Skin epidermis (tissue), 12 donors: Measurements from ENCODE around the gene DMD.
"Not testable (repeated sequence)": the region's sequence is repeated elsewhere in the genome, so short reads cannot be mapped to it uniquely, and the experiment has no call there.

Experiments
- H3K27ac ChIP-seq, 21 experiments: fragments of 200-600 bp; sonication (generic) in 11 of 21; one replicate each; pipeline ENCODE4 v1.5.0; 2020; ENCODE audit warnings: mild to moderate bottlenecking in 3 of 21, inconsistent platforms in 2 of 21, moderate library complexity in 2 of 21
- H3K4me3 ChIP-seq, 7 experiments: fragments of 200-600 bp; sonication (generic) in 2 of 7; one replicate each; pipeline ENCODE4 v1.5.0; 2020; ENCODE audit warnings: inconsistent platforms in 2 of 7, mild to moderate bottlenecking in 2 of 7, moderate library complexity in 1 of 7

Gene DMD

DNA sequence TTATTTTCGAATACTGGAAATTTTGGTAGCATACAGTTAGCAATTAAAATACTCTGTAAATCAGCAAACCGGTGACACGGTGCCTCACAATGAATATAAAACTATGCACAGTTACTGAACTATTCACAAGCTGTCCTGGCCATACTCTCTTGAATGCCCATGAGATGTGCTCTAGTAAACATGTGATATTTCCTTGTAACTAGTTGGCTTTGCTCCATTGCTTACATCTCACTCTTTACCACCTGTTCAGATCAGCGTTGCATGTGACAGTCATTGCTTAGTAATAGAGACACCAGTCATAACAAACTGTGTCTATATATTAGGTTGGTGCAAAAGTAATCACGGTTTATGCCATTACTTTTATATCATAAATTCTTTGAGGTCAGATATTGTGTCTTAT, 1241.6 kb downstream of the DMD start:
- H3K27ac ChIP-seq, result no peak overlapping the region
- H3K4me3 ChIP-seq, result no peak overlapping the region

DNA sequence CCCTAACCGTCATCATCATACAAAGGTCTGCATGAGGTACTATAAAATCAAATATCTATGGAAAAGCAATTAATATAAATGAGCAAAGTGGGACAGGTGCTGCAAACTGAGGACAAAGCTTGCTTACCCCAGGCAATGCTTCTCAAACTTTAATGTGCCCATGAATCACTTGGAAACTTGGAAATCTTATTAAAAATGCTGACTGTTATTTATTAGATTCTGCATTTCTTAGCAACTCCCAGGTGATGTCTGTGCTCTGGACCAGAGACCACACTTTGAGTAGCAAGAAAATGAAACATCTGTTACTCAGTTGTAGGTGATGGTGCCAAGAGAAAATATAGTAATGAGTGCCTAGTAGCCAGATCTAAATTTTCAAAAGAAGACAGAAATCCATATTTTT, 1249.1 kb downstream of the DMD start:
- no peak overlapping the region for H3K4me3 ChIP-seq
- no peak overlapping the region for H3K27ac ChIP-seq

DNA sequence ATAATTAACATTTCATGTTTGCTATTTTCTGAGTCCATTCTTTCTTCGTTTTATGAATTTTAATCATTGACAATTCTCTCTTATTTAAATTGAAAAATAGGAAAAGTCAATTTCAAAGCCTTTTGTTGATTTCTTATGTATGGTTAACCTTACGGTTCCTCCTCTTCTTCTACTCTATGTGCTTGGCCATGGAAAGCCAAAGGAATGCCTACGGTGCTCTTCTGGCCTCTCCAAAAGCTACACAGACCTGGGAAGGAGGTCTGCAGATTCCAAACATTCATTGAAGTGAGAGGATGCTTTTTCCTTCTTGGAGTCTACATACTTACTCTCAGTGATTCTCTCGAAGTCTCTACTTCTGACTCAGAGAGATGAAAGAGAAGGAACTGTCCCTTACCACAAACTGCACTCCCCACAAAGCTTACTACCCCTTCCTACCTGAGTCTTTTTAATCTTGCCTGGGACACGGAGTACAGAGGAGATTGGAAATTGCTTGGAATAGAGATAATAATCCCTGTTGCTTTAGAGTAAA, 1276.4 kb downstream of the DMD start:
- Histone ChIP-seq H3K27ac (no peak overlapping the region), H3K4me3 (no peak overlapping the region)

GRCh38 chrX:31934015-31934414, 1277.3 kb downstream of the DMD start:
- H3K4me3 ChIP-seq, result no peak overlapping the region
- H3K27ac ChIP-seq, result no peak overlapping the region

DNA sequence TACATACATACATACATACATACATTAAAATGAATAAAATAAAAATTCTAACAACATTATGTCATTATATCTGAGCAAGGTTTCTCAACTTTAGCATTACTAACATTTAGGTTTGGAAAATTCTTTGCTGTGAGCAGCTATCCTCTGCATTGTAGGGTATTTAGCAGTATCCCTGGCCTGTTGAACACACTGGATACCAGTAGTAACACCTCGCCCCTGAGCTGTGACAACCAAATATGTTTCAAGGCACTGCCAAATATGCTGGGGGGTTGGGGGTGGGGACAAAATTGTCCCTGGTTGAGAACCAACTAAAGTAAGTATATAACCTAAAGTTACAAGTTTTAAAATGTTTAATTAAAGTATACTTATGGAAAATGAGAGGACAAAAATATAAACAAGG, 1278.6 kb downstream of the DMD start:
- no peak overlapping the region for H3K27ac ChIP-seq
- H3K4me3 ChIP-seq, result no peak overlapping the region

GRCh38 chrX:31932320-31932719, 1279.0 kb downstream of the DMD start:
- not testable (repeated sequence) for H3K27ac ChIP-seq, H3K4me3 ChIP-seq

DNA sequence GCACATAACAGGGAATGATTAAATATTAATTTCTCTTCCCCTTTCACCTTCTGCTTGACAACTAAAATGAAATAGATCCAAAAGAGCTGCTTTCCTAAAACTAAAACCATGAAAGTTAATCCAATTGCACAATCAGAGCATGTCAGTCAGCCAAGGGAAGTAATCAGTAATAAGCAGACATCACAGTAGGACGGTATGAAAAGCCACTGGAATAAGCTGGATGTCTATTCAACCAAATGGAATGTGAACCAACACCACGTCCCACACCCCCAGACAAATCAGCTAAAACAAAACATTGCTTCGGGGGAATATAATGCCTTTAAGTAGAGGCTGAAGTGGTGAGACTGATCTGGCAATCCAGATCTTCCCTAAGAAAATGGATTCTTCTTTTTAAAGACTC, 1280.1 kb downstream of the DMD start:
- no peak overlapping the region for H3K4me3 ChIP-seq
- H3K27ac ChIP-seq, result no peak overlapping the region

DNA sequence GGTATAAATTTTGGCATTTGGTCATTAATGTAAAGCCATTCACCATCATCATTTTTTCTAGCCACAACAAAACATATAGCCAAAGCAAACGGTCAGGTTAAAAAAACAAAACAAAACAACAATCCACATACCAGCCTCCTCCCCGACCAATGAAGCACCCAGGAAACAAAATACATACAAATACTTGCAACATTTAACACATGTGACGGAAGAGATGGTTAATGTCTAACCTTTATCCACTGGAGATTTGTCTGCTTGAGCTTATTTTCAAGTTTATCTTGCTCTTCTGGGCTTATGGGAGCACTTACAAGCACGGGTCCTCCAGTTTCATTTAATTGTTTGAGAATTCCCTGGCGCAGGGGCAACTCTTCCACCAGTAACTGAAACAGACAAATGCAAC, 1282.0 kb downstream of the DMD start:
- H3K27ac ChIP-seq, result no peak overlapping the region
- H3K4me3 ChIP-seq, result no peak overlapping the region

GRCh38 chrX:31921236-31921635, 1290.1 kb downstream of the DMD start:
- Histone ChIP-seq H3K4me3 (no peak overlapping the region), H3K27ac (no peak overlapping the region)

DNA sequence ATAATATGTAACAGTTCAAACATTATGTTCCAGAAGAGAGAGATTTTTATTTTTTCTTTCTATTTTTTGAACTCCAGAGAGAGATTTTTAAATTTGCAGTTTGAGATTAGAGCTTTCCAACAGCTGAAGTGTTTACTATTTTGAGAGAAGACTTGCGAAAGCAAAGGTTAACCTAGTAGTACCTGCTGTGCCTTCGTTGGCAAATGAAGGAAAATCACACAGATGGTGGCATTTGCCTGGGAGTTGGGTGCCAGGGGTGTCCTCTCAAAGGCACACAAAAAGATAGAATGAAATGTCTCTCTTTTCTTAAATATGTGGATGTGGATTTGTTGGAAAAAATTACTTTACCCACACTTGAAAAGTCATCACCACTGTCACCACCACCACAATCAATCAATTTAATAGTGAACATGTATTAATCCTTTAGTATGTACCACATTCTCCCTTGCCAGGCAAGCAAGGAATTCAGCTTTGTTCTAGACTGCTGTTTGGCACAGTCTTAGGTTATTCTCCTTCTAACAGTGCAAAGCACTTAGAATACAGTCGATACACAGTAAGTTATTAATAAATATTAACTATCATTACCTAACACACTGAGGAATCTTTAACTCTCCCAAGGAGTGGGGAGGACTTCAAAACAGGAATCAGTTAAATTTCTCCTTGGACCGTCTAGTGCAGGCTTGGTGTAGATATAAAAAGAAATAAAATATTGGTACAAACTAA, 1301.3 kb downstream of the DMD start:
- Histone ChIP-seq H3K4me3 (no peak overlapping the region), H3K27ac (no peak overlapping the region)

DNA sequence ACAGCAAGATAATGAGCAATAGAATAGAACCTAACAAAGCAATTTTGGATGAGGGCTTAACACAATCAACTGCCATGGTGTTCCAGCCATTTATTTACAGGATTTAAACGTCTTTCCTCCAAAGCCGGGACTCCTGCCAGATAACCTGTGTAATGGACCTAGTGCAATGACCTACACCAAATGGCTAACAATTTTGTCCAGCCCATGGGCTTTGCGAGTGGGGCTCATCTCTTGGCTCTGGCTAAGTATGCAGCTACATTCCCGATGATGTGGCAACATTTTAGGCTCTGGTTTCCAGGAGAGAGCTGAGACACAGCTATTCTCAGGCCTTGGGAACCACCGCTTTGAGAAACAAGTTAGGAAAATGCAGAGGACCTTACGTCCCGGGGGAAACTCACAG, 1317.2 kb downstream of the DMD start:
- no peak overlapping the region for H3K4me3 ChIP-seq
- no peak overlapping the region for H3K27ac ChIP-seq

- H3K4me3 ChIP-seq, result no peak overlapping the region
- no peak overlapping the region for H3K27ac ChIP-seq
Observed at GRCh38 chrX:31893525-31893924, 1317.8 kb downstream of the DMD start.

GRCh38 chrX:31889088-31889487, 1322.3 kb downstream of the DMD start:
- Histone ChIP-seq H3K27ac (no peak overlapping the region), H3K4me3 (no peak overlapping the region)

- no peak overlapping the region for H3K27ac ChIP-seq
- H3K4me3 ChIP-seq, result no peak overlapping the region
Observed at GRCh38 chrX:31884535-31884934, 1326.8 kb downstream of the DMD start.

DNA sequence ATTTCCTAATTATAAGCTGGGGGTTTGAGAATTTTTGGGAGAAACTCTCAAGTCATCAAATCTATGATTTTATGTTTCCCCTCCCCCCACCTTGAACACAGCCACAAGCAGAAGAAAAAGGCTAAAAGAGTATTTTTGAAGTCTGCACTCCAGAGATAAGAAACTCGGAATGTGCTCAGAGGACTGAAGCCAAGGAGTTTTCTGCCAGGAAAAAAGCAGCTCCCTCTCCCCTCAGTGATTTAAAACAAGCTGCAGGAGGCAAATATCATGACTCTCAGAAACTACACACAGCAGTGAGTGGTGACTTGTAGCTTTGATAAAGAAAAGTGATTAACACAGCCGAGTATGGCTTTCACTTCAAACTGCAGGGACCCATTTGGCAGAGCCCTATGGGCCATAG, 1339.3 kb downstream of the DMD start:
- no peak overlapping the region for H3K27ac ChIP-seq
- H3K4me3 ChIP-seq, result no peak overlapping the region

GRCh38 chrX:31870267-31870666, 1341.1 kb downstream of the DMD start:
- Histone ChIP-seq H3K4me3 (no peak overlapping the region), H3K27ac (no peak overlapping the region)

DNA sequence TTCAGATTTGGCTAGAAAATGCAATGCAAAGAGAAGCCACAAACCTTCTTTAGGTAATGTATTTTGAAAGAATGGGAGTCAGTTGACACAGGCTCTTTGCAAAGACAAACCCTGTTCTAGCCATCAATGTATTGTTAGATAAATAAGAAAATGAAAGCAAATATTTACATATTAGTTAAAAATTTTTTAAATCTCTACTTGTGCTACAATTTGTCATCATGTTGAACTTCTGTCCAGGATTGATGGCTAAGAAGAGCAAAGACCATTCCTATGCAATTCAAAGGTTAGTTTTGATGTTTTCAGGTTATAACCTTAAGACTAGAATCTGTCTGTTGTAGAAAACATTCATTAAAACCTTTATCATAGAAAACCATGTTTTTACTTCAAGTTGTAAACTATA, 1350.7 kb downstream of the DMD start:
- Histone ChIP-seq H3K27ac (no peak overlapping the region), H3K4me3 (no peak overlapping the region)

- no peak overlapping the region for H3K27ac ChIP-seq
Observed at GRCh38 chrX:31858915-31859314, 1352.4 kb downstream of the DMD start.

GRCh38 chrX:31854716-31855115, 1356.6 kb downstream of the DMD start:
- no peak overlapping the region for H3K27ac ChIP-seq
- no peak overlapping the region for H3K4me3 ChIP-seq

More at GRCh38 chrX:31858915-31859314, 1352.4 kb downstream of the DMD start:
- no peak overlapping the region for H3K4me3 ChIP-seq

DNA sequence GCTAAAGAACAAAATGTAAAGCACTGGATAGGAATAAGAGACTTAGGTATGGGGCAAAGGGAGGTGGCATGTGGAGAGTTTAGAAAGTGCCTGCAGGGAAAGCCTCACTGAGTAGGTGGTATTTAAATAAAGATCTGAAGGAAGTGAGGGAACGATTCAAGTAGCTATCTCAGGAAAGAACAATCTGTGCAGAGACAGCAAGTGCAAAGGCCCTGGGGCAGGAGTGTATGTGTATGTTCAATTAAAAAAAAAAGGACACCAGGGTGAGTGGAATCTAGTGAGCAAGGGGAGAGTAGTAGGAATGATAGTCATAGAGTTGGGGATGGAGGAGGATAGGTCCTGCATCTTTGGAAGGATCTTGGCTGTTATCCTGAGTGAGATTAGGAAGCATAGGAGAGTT, 1359.6 kb downstream of the DMD start:
- Histone ChIP-seq H3K27ac (no peak overlapping the region), H3K4me3 (no peak overlapping the region)

DNA sequence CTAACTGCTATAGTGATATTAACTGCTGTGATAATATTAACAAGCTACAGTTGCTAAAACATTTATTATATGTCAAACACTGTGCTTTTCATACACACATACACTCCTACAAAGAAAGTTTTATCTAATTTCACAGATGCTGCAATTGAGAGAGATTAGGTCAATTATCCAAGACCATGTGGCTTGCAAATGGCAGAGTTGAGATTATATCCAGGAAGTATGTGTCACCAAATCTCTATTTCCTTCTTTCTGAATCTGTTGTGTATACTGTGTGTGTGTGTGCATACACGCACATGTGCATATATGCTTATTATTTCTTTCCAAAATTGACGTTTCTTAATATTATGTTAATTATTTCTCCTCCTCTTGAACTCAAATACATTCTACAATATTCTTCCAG, 1363.6 kb downstream of the DMD start:
- no peak overlapping the region for H3K4me3 ChIP-seq
- H3K27ac ChIP-seq, result no peak overlapping the region

GRCh38 chrX:31845003-31845402, 1366.3 kb downstream of the DMD start:
- Histone ChIP-seq H3K27ac (no peak overlapping the region), H3K4me3 (no peak overlapping the region)
